GM18870 (cell line): ENCODE measurements around the gene KRT3.

Experiments used
- ATAC-seq: cut with Tn5 transposase; IDR thresholded peaks from one replicate; pipeline ENCODE4 v1.9.1; 2021; ENCODE audit warnings: moderate library complexity; ENCODE audit not compliant: unreplicated experiment

The KRT3 gene

DNA sequence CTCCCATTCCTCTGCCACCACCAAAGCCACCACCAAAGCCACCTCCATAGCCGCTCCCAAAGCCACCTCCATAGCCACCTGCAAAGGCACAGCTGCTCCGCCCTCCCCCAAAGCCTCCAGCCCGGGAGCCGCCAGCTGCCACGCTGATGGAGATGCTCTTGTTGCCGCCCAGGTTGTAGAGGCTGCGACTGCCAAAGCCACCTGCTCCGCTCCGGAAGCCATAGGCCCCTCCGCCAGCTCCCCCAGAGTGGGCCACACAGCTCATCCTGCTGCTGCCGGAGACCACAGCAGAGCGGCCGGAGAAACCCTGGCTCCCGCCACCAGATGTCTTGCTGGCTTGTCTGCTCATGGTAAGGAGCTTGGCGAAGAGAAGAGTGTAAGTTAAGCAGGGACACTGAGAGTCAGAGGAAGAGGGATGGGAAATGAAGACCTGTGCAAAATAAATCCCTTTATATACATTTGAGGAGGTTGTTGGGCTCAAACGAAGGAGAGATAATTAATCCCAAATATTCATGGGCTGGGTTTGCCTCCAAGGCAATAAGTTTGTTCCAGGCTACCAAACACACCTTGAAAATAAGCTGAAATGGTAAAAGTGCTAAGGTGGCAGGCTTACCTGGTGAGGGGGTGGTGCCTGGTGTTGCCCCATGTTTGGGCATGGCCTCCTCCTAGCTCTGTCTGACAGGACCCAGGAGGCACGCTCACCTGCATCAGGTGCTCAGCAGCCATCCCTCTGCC, at the start of gene KRT3:
KRT3 (minus strand) TSS at position 424 of the 735 bp plus-strand sequence; CDS start at position 349, 75 bp downstream.
- ATAC-seq: no peak

DNA sequence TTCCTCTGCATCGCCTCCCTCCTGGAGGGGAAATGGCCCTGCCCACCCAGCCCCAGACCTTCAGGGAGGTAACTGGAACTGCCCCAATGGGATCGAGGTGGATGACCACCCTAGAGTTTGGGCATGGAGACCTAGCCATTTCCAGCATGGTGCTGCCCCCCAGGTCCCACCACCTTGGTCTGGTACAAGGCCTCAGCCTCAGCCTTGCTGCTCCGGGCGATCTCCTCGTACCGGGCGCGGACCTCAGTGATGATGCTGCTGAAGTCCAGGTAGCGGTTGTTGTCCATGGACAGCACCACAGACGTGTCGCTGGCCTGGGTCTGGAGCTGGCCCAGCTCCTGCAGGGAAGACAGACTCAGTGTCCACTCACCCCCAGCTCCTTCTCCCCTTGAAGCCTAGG, 48.5 kb upstream of the KRT3 start:
- ATAC-seq: no peak

DNA sequence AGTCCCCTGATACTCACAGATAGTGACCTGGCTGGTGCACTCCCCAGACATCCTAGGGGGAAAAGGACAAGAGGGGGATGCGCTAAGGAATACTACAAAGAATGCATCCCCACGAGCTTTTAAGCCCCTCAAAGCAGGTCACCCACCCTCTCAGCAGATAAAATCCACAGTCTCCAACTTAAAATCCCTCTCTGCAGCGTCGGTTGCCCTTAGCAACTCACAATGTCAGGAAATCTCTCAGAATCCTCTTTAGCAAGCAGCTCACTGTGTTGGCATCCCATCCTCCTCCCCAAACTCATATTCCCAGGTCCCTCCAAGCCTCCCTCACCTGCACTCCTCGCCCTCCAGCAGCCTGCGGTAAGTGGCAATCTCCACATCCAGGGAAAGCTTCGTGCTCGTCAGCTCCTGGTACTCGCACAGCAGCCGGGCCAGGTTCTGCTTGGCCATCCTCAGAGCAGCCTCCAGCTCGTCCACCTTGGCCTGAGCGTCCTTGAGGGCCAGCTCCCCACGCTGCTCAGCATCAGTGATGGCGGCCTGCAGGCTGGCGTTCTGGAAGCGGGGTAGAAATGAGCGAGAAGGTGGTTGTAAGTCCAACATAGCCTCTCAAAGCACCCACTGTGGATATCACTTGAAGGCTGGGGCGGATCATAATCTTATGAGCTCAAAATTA, 43.7 kb upstream of the KRT3 start:
- ATAC-seq: no peak

DNA sequence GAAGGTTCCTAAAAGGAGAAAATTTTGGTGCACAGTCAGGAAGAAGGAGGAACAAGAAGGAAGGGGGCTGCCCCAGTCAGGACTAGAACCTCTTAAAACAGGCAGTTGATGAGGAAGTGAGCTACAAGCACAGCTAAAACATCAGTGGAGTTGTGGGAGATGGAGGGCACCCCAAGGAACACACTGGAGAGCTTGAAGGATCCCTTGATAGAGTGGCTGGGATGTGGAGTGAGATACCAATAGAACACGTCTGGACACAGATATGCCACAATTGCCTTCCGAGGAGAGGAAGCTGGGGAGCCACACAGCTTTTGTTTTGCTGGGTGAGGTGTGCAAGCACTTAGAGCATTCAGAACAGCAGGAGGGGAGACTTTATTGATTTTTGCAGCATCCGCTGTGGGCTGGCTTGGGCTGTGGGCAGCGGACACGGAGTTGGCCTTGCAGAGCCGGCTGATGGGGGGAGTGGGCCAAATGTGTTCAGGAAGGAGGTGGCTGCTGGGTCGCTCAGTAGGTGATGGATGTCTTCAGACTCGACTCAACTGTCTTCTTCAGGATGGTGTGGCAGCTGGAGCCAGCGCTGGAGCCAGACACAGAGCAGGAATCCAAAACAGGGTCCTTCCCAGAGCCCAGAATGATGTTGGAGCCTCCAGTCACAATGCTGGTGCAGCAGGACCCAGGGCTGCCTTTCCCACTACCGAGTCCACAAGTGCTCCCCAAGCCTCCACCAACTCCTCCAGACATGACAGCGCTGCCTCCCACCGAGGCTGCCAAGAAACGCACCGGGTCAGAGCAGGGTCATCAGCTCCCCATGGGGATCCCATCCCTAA, 42.9 kb upstream of the KRT3 start:
- no peak for ATAC-seq

DNA sequence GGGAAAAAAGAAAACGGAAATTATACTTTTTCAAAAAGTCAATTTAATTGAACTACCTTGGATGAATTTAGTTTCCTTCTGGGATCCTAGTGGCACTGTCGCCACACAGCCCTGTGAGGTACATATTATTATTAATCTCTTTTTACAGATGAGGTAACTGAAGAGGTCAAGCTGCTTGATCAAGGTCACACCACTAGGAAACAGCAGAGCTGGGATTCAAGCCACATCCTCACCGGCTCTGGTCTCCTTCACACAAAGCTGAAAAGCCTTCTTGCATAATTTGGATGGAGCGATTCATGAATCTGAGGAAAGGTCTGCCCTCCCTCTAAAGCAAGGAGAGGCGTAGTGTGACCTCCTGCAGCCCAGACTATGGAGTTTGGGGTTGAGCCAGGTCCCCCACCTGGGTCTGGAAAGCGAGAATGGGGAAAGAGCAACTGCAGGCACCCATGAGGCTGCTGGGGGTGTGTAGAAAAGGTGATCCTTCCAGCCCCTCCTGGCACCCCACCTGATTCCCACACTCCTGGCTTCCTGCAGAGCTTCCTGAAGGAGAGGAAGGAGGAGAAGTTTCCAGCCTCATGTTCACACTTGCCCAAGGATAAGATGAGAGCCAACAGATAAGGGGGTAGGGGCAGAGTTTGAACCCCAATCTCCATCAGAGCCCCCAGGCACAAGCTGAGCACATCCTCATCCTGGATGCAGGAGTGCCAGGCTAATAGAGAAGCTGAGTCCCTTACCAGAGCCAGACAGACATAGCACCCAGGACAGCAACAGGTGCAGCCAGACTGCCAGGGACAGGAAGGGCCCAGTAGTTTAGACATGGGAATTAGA, 42.1 kb upstream of the KRT3 start:
- ATAC-seq: no peak

DNA sequence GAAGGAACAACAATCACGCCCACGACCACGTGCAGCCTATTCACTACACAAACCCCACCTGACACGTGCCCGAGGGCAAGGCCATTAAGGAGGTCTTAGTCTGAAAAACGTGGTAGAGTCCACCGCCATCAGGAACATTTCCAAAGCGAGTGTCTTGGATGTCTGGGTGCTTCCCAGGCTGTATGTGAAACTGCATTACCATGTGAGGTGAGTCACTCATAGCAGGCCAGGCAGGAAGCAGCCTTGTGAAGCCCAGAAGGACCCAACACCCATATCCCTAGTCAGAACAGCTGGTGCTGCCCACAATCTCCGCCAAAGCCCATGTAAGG, 41.5 kb upstream of the KRT3 start:
- no peak for ATAC-seq

DNA sequence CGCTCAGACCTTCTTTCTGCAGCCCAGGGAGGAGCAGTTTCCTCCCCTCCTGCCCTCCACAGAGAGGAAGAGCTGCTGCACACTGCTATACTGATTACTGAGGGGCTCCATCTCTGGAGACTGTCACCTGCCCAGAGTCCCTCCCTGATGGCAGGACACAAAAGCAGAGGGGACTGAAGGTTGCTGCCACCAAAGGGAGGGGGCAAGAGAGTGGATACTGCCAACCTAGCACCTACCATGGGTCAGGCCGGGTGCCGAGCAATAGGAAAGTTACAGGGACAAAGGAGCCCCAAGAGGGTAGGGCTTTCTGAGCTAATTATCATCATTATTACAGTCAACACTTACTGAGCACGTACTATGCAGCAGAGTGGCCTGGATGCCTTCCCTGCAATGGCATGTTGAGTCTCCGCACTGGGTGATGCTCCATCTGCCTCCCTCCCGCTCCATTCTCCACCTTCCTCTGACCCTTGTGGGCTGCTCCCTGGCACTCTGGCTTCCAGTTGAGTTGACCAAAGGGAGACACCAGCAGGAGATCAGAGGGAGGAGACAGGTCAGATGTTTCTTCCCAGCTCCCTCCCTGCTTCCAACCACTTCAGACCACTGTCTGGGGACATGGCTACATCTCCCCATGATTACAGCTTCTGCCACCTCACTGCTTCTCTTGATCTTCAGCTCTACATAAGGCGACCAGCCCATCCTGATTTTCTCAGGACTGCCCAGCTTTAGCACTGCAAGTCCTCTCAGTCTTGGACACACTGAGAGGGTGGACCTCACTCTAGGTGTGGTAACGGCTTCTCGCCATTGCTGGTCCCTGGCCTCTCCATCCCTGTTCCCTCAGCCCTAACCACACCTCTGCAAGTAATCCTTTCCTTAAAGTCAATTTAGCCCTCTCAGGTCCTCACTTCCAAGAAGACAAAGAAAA, 40.8 kb upstream of the KRT3 start:
- ATAC-seq: no peak

DNA sequence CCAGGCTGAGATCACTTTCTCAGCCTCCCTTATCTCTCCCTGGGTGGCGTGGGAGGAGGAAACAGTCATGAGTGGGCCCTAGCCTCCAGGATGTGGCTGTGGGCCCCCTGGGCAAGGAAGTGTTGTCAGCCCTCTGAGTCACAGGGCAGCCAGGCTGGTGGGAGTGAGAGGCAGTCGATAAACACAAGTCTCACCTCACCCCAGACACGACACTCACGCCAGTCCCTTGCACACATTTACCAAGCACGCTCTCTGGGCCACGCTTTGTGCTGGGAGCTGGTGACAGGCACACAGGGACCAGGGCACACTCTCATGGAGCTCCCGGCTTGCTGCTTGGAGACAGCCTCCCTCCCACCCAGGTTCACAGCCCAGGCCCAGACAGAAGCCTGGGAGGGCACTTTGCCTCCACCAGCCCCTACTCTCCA, 40.1 kb upstream of the KRT3 start:
- no peak for ATAC-seq

DNA sequence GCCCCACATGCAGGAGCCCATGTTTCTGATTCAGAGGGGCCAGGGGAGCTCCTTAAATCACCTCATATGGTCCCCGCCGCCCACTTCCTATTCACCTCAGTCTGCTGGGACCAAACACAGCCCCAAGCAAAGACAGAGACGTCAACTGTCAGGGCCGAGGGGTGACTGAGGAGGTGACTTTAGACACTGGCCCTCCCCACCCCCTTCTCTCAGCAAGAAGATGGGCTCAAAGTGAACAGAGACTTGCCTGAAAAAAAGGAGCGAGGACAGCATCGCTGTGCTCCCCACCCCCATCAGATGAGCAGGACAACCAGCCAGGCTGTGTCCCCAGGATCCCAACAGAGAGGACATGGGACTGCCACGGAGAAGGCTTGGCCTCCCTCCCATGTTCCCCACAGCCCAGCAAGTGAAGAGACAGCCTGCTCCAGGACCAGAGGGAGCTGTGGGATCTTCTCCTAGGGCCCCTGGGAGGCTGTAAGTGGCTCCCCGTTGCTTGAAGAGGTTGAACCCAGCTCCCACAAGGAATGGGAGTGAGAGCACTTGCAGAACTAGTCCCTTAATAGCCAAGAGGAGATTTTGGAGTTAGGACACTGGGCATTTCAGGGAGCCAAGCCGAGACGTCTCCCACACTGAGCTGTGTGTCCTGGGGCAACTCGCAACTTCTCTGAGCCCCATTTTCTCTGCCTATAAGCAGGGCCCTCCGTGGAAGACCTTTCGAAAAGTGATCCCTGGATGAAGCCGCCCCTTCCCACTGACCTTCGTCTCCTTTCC, 39.5 kb upstream of the KRT3 start:
- no peak for ATAC-seq

DNA sequence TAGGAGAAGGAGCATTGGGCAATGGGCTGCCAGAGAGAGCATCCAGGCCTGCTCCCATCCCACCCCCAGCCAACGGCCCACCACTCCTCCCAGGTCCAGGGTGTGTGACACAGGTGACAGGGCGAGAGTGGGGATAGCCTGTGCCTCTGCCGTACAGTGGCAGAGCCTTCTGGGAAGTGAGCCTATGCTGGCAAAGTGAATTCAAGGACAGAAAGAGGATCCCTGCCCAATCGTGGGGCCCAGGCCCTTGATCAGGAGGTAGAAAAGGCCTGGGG, 38.7 kb upstream of the KRT3 start:
- ATAC-seq: no peak

DNA sequence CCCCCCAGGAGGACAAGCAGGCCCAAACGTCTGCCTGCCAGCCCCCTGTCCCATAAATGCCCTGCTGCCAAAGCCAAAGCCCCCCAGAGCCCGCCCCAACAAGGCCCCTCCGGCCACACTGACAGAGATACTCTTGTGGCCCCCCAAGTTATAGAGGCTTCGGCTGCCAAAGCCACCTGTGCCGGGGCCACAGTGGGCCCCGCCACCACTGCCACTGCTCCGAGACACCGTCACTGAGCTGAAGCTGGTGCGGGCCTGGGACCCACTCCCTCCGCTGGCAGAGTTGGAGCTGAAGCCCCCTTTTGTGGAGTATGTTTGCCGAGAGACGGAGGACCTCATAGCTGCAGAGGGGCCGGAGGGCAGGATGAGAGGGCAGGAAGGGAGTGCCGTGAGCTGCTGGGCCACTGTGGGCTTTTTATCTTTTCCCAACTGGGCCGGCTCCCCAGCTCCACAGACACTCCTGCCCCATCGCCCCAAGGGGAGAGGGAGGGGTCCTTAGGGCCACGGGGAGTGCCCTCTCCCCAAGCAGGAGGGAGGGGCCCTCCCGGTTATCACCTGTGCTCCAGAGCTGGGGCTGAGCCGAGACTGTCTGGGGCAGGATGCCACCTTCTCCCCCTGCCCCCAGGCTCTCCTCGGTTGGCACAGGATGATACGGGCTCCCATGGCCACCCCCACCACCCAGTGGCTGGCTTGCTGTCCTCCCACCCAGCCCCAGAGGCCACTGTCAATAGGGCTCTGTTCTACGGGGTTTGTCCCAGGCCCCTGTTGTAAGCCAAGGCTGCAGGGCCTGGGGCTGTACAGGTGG, 38.2 kb upstream of the KRT3 start, which contains the start of gene KRT79:
KRT79 (minus strand) TSS at position 390 of the 805 bp plus-strand sequence; CDS start at position 339, 51 bp downstream.
- no peak for ATAC-seq

DNA sequence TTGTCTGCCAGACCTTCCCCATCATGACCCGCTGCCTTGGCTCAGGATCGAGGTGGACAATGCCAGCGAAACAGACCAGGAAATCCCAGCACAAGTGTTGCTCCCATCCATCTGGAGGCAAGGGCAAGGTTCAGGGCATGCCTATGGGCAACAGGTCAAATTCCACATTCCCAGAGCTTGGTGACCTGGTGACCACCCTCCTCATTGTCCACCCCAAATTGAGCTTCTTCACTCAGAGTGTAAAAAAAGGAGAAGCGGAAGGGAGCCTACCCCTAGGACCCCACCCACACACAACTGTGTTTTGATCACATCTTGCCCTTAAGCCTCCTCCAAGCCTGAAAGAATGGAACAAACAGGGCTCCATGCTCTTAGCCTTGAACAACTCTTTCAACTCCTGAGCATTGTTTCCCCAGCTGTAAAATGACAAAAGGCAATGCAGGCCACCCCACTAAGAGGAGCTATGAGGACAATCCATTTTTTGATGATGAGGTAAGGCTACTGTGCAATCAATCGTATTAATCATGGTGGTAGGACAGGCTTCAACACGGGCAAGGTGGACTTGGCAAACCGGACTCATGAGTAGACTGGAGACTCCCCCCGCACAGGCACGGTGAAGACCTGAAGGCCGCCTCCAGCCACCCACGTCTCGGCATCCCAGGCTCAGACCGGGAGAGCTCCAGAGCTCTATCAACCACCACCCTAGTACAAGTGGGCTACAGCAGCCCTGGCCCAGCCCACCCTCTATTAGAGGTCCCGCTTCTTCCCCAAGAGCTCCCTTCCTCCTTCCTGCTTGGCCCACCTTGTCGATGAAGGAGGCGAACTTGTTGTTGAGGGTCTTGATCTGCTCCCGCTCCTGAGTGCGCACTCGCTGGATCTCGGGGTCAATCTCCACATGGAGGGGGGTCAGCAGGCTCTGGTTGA, 37.3 kb upstream of the KRT3 start:
- no peak for ATAC-seq

DNA sequence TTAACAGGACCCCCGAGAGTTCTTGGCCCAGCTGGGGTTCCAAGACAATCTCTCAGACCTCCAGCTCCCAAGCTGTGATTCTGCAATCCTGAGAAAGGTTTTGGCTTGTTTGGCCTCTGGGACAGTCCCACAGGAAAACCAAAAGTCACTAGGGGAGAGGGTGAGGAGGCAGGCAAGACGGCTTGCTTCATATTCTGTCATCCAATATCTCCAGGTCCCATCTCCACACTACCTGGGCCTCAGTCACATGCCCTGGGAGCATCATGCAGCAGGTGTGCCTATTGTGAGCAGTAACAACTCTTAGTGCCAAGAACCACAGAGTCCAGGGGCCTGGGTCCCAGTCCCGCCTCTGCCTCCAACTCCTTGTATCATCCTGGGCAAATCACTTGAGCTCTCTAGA, 36.5 kb upstream of the KRT3 start:
- ATAC-seq: no peak

DNA sequence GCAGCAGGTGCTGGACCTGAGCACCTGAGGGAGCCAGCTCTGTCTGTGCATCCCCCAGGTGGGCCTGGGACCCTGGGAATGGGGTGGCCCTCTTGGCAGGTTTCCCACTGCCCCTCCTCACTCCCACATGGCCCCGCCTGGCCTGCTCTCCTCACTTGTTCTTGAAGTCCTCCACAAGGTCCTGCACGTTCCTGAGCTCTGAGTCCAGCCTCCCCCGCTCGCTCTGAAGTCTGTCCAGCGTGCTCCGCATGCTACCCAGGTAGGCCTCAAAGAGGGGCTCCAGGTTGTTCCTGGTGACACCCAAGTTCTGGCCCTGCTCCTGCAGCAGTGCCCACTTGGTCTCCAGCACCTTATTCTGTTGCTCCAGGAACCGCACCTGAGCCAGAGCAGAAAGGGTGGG, 35.3 kb upstream of the KRT3 start:
- no peak for ATAC-seq

DNA sequence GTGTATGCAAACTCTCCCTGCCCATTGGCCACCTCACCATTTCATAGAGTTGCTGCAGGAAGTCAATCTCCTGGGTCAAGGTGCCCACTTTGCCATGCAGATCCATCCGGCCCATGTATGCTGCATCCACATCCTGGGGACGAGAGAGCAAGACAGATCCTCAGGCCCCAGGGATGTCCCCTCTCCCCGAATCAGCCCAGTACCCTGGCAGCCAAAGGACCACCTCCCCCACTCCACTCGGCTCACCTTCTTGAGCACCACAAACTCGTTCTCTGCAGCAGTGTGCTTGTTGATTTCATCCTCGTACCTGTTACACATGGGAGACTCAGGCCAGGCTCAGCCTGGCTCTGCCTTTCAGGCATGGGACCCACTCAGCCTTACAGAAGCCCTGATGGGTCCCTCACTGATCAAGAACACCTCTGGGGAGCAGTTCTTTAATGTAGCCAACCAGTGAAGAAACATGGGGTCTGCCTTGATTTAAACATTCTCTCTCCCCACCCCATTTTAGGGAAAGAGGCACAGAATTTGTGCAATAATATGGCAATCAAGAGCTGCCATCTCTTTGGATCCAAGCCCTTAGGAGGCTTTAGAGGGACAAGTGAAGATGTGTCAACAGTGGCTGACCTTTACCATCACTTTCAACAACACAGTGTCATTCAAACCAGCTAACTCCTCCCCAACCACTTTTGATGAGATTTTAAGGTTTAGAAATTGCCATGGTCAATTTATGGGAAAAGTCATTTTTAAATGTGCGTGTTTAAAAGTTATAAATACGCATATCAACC, 34.3 kb upstream of the KRT3 start:
- ATAC-seq: no peak

DNA sequence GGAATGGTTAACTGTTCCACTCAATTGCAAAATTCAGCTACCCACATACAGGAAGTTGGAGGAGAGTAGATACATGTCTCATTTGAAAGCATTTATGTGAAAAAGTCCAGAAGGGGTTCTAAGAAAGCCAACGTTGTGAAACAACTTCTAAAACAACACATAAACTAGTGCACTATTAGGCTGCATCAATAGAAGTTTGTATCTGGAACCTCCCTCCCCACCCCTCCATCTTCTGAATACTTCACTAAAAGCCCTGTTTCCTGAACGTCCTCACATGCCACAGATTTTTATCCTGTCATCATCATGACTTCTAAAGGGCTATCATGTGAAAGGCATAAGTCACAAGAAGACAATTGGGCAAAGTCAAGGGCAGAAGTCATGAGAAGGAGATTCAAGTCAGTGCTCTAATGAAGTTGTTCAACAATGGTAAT, 32.7 kb upstream of the KRT3 start:
- ATAC-seq: no peak

DNA sequence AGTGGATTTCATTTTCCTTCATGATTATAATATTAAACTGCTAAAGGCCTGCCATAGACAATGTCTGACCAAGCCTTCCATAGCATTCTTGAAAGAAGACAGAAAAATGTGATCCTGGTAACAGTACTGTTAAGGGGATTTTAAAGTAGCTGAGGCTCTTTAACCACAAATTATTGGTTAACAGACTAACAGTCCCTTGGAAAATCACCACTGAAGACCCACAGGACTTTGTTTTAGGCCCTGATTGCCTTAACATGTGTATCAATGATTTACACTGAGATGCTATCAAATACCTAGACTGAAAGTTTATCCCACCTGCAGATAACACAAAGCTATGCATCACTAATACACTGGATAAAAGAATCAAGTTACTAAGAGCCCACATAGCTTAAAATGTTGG, 32.2 kb upstream of the KRT3 start:
- ATAC-seq: no peak
